Ishikawa (cell line): Measurements from ENCODE around the gene WNT6.

Source experiments
- CEBPB ChIP-seq: IDR thresholded peaks from 2 replicates; pipeline ENCODE4 v1.6.1; 2012
- CREB1 ChIP-seq: IDR thresholded peaks from 2 replicates; pipeline ENCODE4 v1.6.1; 2012; ENCODE audit warnings: low read depth
- EP300 ChIP-seq: IDR thresholded peaks from 2 replicates; pipeline ENCODE4 v1.6.1; 2012; ENCODE audit warnings: borderline replicate concordance
- FOXM1 ChIP-seq: IDR thresholded peaks from 2 replicates; pipeline ENCODE4 v1.6.1; 2012; ENCODE audit warnings: low read depth, borderline replicate concordance
- MAX ChIP-seq: IDR thresholded peaks from 2 replicates; pipeline ENCODE4 v1.6.1; 2012
- NFIC ChIP-seq: IDR thresholded peaks from 2 replicates; pipeline ENCODE4 v1.6.1; 2012
- RAD21 ChIP-seq: IDR thresholded peaks from 2 replicates; pipeline ENCODE4 v1.6.1; 2012; ENCODE audit warnings: low read depth
- REST ChIP-seq: IDR thresholded peaks from 2 replicates; pipeline ENCODE4 v1.6.1; 2012; ENCODE audit warnings: low read depth, mild to moderate bottlenecking
- TAF1 ChIP-seq: IDR thresholded peaks from 2 replicates; pipeline ENCODE4 v1.6.1; 2012; ENCODE audit warnings: low read depth, mild to moderate bottlenecking
- USF1 ChIP-seq: IDR thresholded peaks from 2 replicates; pipeline ENCODE4 v1.6.1; 2012
- YY1 ChIP-seq: IDR thresholded peaks from 2 replicates; pipeline ENCODE4 v1.6.1; 2012; ENCODE audit warnings: low read depth
- ZBTB7A ChIP-seq: IDR thresholded peaks from 2 replicates; pipeline ENCODE4 v1.6.1; 2012; ENCODE audit warnings: low read depth

GRCh38 chr2:218892693-218893348 lies 33.2 kb downstream of the WNT6 start:
- no peak for TF ChIP-seq EP300
- TF ChIP-seq USF1 = no peak
- TF ChIP-seq RAD21 = no peak
- no peak for TF ChIP-seq CEBPB
- no peak for TF ChIP-seq REST
- TF ChIP-seq MAX = peak; percentile 61; the same call in 1 of the 2 replicates
- TF ChIP-seq FOXM1 = no peak
- TF ChIP-seq TAF1 = no peak
- no peak for TF ChIP-seq CREB1
- TF ChIP-seq NFIC = peak; percentile 41; the same call in 1 of the 2 replicates
- TF ChIP-seq ZBTB7A = 0 out of 2 replicates have a peak, but pooled peaks have one; percentile 20
- no peak for TF ChIP-seq YY1
